ENCODE measurements around the gene NDUFA1.

DNA sequence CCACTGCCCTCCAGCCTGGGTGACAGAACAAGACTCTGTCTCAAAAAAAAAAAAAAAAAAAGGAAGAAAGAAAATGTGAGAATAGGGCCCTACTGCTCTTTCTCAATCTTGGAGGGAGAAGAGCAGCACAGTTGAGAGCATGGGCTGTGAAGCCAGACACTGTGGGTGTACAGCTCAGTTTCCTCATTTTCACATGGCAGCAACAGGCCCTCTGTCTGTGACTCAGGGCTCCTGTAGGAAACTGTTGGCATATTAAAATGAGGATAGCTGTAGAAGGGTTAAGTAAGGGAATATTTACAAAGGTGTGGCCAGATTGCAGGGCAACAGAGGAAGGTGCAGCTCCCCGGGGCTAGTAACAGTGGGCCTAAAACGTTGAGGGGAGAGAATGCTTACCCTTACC is 27.5 kb downstream of the NDUFA1 start:
- no peak for TF ChIP-seq POLR2AphosphoS5 (IDR thresholded peaks at IDR 0.05)
- TF ChIP-seq, protein P1, sequence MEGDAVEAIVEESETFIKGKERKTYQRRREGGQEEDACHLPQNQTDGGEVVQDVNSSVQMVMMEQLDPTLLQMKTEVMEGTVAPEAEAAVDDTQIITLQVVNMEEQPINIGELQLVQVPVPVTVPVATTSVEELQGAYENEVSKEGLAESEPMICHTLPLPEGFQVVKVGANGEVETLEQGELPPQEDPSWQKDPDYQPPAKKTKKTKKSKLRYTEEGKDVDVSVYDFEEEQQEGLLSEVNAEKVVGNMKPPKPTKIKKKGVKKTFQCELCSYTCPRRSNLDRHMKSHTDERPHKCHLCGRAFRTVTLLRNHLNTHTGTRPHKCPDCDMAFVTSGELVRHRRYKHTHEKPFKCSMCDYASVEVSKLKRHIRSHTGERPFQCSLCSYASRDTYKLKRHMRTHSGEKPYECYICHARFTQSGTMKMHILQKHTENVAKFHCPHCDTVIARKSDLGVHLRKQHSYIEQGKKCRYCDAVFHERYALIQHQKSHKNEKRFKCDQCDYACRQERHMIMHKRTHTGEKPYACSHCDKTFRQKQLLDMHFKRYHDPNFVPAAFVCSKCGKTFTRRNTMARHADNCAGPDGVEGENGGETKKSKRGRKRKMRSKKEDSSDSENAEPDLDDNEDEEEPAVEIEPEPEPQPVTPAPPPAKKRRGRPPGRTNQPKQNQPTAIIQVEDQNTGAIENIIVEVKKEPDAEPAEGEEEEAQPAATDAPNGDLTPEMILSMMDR (IDR thresholded peaks at IDR 0.05) = no peak

Measured in sigmoid colon (tissue), 4 donors.